Natural killer cell (primary cell): Measurements from ENCODE around the gene GFI1. TPM values are rescaled to one million over a fixed set of nuclear protein-coding genes. Genes with fewer than 3 reads are reported as not detected.

ENCODE experiments used
- ATAC-seq, 3 donors: fragments of 150-1000 bp in 2 of 3; fragments of 200-7000 bp in 1 of 3; cut with Tn5 transposase; 1 replicate in 1 of 3; 2 replicates in 2 of 3; pipeline ENCODE4 v1.10.0; 2021; ENCODE audit warnings: mild to moderate bottlenecking in 2 of 3, moderate library complexity in 2 of 3
- DNase-seq, 2 donors: peaks; one replicate each; pipeline versions ENCODE4 v3.0.0 to v3.0.0-alpha.2; 2013 to 2021; ENCODE audit warnings: mixed read lengths in 1 of 2
- H3K27ac ChIP-seq: one replicate; pipeline ENCODE4 v1.5.1; 2013; ENCODE audit warnings: mild to moderate bottlenecking, low read length
- H3K27me3 ChIP-seq: one replicate; pipeline ENCODE4 v1.6.1; 2013; ENCODE audit warnings: low read length; ENCODE audit not compliant: control insufficient read depth, insufficient read depth
- H3K36me3 ChIP-seq: one replicate; pipeline ENCODE4 v1.6.1; 2013; ENCODE audit warnings: low read length; ENCODE audit not compliant: control insufficient read depth, insufficient read depth
- H3K4me1 ChIP-seq: one replicate; pipeline ENCODE4 v1.6.1; 2013; ENCODE audit warnings: low read length; ENCODE audit not compliant: control insufficient read depth, insufficient read depth
- H3K4me3 ChIP-seq: one replicate; pipeline ENCODE4 v1.5.1; 2013; ENCODE audit warnings: low read length
- H3K9me3 ChIP-seq: one replicate; pipeline ENCODE4 v1.6.1; 2013; ENCODE audit warnings: low read length; ENCODE audit not compliant: control insufficient read depth, insufficient read depth
- H3K27ac Mint-ChIP-seq, 2 donors: one replicate each; pipeline ENCODE4 v1.8.0; 2022; ENCODE audit warnings: mild to moderate bottlenecking in 2 of 2, mixed read lengths in 2 of 2, moderate library complexity in 1 of 2
- H3K27me3 Mint-ChIP-seq, 2 donors: one replicate each; pipeline ENCODE4 v1.8.0; 2022; ENCODE audit warnings: low read depth in 2 of 2, mixed read lengths in 2 of 2
- H3K36me3 Mint-ChIP-seq: one replicate; pipeline ENCODE4 v1.8.0; 2022; ENCODE audit warnings: mixed read lengths
- H3K4me1 Mint-ChIP-seq, 2 donors: one replicate each; pipeline ENCODE4 v1.8.0; 2022; ENCODE audit warnings: mixed read lengths in 2 of 2
- H3K4me3 Mint-ChIP-seq: one replicate; pipeline ENCODE4 v1.8.0; 2022; ENCODE audit warnings: mild to moderate bottlenecking, moderate library complexity, mixed read lengths
- H3K9me3 Mint-ChIP-seq, 2 donors: one replicate each; pipeline ENCODE4 v1.8.0; 2022; ENCODE audit warnings: mixed read lengths in 2 of 2
- WGBS: methylation state at CpG from one replicate; pipeline ENCODE4 v1.1.7; 2013; ENCODE audit warnings: missing lambda C conversion rate; ENCODE audit not compliant: insufficient coverage; 5-methylcytosine and 5-hydroxymethylcytosine counted together
- intact Hi-C: fragments of 100-400 bp; cut with micrococcal nuclease; formaldehyde crosslinking; loops from one replicate; pipeline ENCODE4 v1.14.2; 2022
- total RNA-seq, 4 donors: library from RNA; stranded (reverse); fragments of 120-200 nt in 1 of 4; gene quantifications; one replicate each; pipeline versions ENCODE4 v1.2.3 to v1.2.4, GENCODE V29; 2013 to 2022
- TF ChIP-seq, protein P1 (sequence below): fragments of 200-600 bp; IDR thresholded peaks from one replicate; pipeline ENCODE4 v1.8.0; 2022; ENCODE audit warnings: antibody characterized with exemption

Gene GFI1
- total RNA-seq, 3 donors from 2014 or later (not counting 1 experiment from before 2014, with no cell fraction given), result 42.7 to 50.3 (median 46.0) TPM

- peaks cover 0 to 3% of the 10 kb centered on the region in 2 donors for H3K27me3 Mint-ChIP-seq
- Histone ChIP-seq H3K27ac (no peak overlapping the region), H3K4me1 (no peaks in the 10 kb centered on the region), H3K27me3 (no peaks in the 10 kb centered on the region), H3K9me3 (no peaks in the 10 kb centered on the region), H3K4me3 (no peak overlapping the region), H3K36me3 (no peaks in the 10 kb centered on the region)
- TF ChIP-seq, protein P1, sequence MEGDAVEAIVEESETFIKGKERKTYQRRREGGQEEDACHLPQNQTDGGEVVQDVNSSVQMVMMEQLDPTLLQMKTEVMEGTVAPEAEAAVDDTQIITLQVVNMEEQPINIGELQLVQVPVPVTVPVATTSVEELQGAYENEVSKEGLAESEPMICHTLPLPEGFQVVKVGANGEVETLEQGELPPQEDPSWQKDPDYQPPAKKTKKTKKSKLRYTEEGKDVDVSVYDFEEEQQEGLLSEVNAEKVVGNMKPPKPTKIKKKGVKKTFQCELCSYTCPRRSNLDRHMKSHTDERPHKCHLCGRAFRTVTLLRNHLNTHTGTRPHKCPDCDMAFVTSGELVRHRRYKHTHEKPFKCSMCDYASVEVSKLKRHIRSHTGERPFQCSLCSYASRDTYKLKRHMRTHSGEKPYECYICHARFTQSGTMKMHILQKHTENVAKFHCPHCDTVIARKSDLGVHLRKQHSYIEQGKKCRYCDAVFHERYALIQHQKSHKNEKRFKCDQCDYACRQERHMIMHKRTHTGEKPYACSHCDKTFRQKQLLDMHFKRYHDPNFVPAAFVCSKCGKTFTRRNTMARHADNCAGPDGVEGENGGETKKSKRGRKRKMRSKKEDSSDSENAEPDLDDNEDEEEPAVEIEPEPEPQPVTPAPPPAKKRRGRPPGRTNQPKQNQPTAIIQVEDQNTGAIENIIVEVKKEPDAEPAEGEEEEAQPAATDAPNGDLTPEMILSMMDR, result no peak
- no peaks in the 10 kb centered on the region for H3K9me3 Mint-ChIP-seq
- H3K27ac Mint-ChIP-seq, result no peak overlapping the region
- H3K36me3 Mint-ChIP-seq, result no peaks in the 10 kb centered on the region
- no peaks in the 10 kb centered on the region for H3K4me1 Mint-ChIP-seq
- WGBS, result 100% methylated on average over 1 of the region's 1 CpG
- DNase-seq (no peak), ATAC-seq (no peak)
- H3K4me3 Mint-ChIP-seq, result no peak overlapping the region
- intact Hi-C loops, result no loop called here
Observed at GRCh38 chr1:92509619-92510018, 22.9 kb upstream of the GFI1 start.

DNA sequence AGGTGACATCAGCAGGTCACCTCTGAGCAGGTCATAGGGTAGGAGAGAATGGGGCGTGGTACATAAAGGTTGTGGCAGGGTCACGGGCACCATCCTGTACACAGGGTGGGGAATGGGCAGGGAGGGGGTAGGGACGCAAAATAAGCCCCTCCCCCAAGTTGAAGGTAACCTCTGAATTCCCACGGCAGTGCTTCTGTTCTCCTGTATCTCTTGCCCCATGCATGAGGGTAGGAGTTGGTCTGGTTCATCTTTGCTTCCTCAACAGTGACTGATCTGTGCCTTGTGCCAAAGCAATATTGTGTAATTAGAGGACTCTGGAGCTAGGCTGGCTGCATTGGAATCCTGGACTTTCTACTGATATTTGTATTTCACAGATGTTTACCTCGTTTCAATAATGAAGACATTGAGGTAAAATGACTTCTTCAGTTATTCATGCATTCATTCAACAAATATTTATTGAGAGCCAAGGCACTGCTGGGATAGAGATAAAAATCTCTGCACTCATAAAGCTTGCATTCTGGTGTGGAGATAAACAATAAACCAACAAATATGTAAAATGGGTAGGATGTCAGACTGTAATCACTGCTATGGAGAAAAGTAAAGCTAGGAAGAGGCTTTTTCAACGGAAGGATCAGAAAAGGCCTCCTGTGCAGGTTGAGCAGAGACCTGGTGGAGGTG is 18.4 kb upstream of the GFI1 start:
- WGBS, result 73% methylated on average over 5 of the region's 6 CpGs
- Histone ChIP-seq H3K9me3 (no peaks in the 10 kb centered on the region), H3K36me3 (no peaks in the 10 kb centered on the region), H3K27ac (no peak overlapping the region), H3K4me3 (no peak overlapping the region), H3K4me1 (no peaks in the 10 kb centered on the region), H3K27me3 (no peaks in the 10 kb centered on the region)
- no peak overlapping the region for H3K27ac Mint-ChIP-seq
- ATAC-seq (no peak), DNase-seq (no peak)
- no peaks in the 10 kb centered on the region for H3K27me3 Mint-ChIP-seq
- intact Hi-C loops, result no loop called here
- TF ChIP-seq, protein P1, result no peak
- peaks cover 6 to 12% of the 10 kb centered on the region in 2 donors for H3K4me1 Mint-ChIP-seq
- no peaks in the 10 kb centered on the region for H3K9me3 Mint-ChIP-seq
- H3K4me3 Mint-ChIP-seq, result no peak overlapping the region
- no peaks in the 10 kb centered on the region for H3K36me3 Mint-ChIP-seq

GRCh38 chr1:92504291-92505014 is 17.7 kb upstream of the GFI1 start:
- Histone ChIP-seq H3K4me1 (no peaks in the 10 kb centered on the region), H3K36me3 (no peaks in the 10 kb centered on the region), H3K9me3 (no peaks in the 10 kb centered on the region), H3K27ac (no peak overlapping the region), H3K4me3 (no peak overlapping the region), H3K27me3 (no peaks in the 10 kb centered on the region)
- Mint-ChIP-seq H3K27ac (no peak overlapping the region), H3K27me3 (no peaks in the 10 kb centered on the region), H3K9me3 (no peaks in the 10 kb centered on the region), H3K4me1 (peaks cover 6 to 12% of the 10 kb centered on the region in 2 donors), H3K36me3 (no peaks in the 10 kb centered on the region), H3K4me3 (no peak overlapping the region)
- ATAC-seq (no peak), DNase-seq (no peak)
- intact Hi-C loops, result no loop called here
- 63% methylated on average over 8 of the region's 8 CpGs for WGBS
- TF ChIP-seq, protein P1, result no peak
